HEK293 (cell line): Measurements from ENCODE around the gene PDCD7.
"Not testable (repeated sequence)": the region's sequence is repeated elsewhere in the genome, so short reads cannot be mapped to it uniquely, and the experiment has no call there.

ENCODE experiments used
- CTCF ChIA-PET: fragments of 350-600 bp; formaldehyde crosslinking; extraction: SDS; loops from one replicate; lab custom pipeline; 2021; ENCODE audit warnings: antibody characterized with exemption; lab: Yijun Ruan, JAX
- POLR2A ChIA-PET: fragments of 300-600 bp; formaldehyde crosslinking; extraction: SDS; loops from one replicate; lab custom pipeline; 2020; ENCODE audit warnings: antibody characterized with exemption, inconsistent platforms; lab: Yijun Ruan, JAX
- H3K27ac ChIP-seq: fragments of 200-500 bp; sonication (Bioruptor generic); 2 replicates; pipeline ENCODE4 v1.5.1; 2014; ENCODE audit warnings: low read depth, low read length, control low read depth, inconsistent platforms; ENCODE audit errors: extremely low read depth
- H3K36me3 ChIP-seq, 2 experiments: fragments of 200-500 bp in 1 of 2; sonication (Bioruptor generic) in 1 of 2; 1 replicate in 1 of 2; 2 replicates in 1 of 2; pipeline ENCODE4 v1.5.1; 2014 to 2017; ENCODE audit warnings: inconsistent platforms in 2 of 2, low read length in 2 of 2; ENCODE audit not compliant: control insufficient read depth in 2 of 2, insufficient read depth in 1 of 2
- H3K4me1 ChIP-seq: fragments of 200-500 bp; sonication (Bioruptor generic); 2 replicates; pipeline ENCODE4 v1.5.1; 2014; ENCODE audit warnings: mild to moderate bottlenecking, low read length, inconsistent platforms; ENCODE audit not compliant: control insufficient read depth, insufficient read depth
- H3K4me3 ChIP-seq: 2 replicates; pipeline ENCODE4 v1.5.1; 2011; ENCODE audit warnings: low read depth, mild to moderate bottlenecking, control low read depth, low read length, moderate library complexity
- H3K9me3 ChIP-seq: fragments of 200-500 bp; sonication (Bioruptor generic); 2 replicates; pipeline ENCODE4 v1.5.1; 2014; ENCODE audit warnings: low read depth, low read length, inconsistent platforms; ENCODE audit not compliant: control insufficient read depth, insufficient read depth
- HOXA7 ChIP-seq: sonication (generic); formaldehyde crosslinking; IDR thresholded peaks from 2 replicates; pipeline ENCODE4 v1.8.1; 2022; ENCODE audit warnings: missing genetic modification reagents, borderline replicate concordance
- MZF1 ChIP-seq: fragments of 450-650 bp; formaldehyde crosslinking; IDR thresholded peaks from 2 replicates; pipeline ENCODE4 v1.5.1; 2017; ENCODE audit warnings: missing biosample characterization, missing genetic modification characterization, borderline replicate concordance
- OSR2 ChIP-seq: fragments of 450-650 bp; formaldehyde crosslinking; IDR thresholded peaks from 2 replicates; pipeline ENCODE4 v1.5.1; 2016; ENCODE audit warnings: missing biosample characterization, missing genetic modification characterization
- PBX3 ChIP-seq: sonication (generic); formaldehyde crosslinking; IDR thresholded peaks from 2 replicates; pipeline ENCODE4 v1.8.1; 2022; ENCODE audit warnings: mild to moderate bottlenecking, moderate library complexity, missing genetic modification reagents
- SETDB1 ChIP-seq: IDR thresholded peaks from one replicate; pipeline ENCODE4 v1.6.1; 2017; ENCODE audit warnings: mild to moderate bottlenecking, low read length, moderate library complexity, mixed read lengths; ENCODE audit not compliant: insufficient read length
- TRIM28 ChIP-seq: IDR thresholded peaks from 2 replicates; pipeline ENCODE4 v1.6.1; 2011; ENCODE audit warnings: low read length, control low read depth, borderline replicate concordance
- ZBTB20 ChIP-seq: fragments of 450-650 bp; formaldehyde crosslinking; IDR thresholded peaks from 2 replicates; pipeline ENCODE4 v1.5.1; 2016; ENCODE audit warnings: missing biosample characterization, missing genetic modification characterization
- ZNF121 ChIP-seq: fragments of 450-650 bp; formaldehyde crosslinking; IDR thresholded peaks from 2 replicates; pipeline ENCODE4 v1.5.1; 2016; ENCODE audit warnings: missing biosample characterization, missing genetic modification characterization
- ZNF133 ChIP-seq: fragments of 450-650 bp; formaldehyde crosslinking; IDR thresholded peaks from 2 replicates; pipeline ENCODE4 v1.5.1; 2016; ENCODE audit warnings: missing biosample characterization, missing genetic modification characterization
- ZNF174 ChIP-seq: fragments of 450-650 bp; formaldehyde crosslinking; IDR thresholded peaks from 2 replicates; pipeline ENCODE4 v1.5.0; 2017; ENCODE audit warnings: missing biosample characterization, mild to moderate bottlenecking, missing genetic modification characterization
- ZNF18 ChIP-seq: fragments of 450-650 bp; formaldehyde crosslinking; IDR thresholded peaks from 2 replicates; pipeline ENCODE4 v1.5.1; 2016; ENCODE audit warnings: missing biosample characterization, missing genetic modification characterization
- ZNF184 ChIP-seq: fragments of 450-650 bp; IDR thresholded peaks from 2 replicates; pipeline ENCODE4 v1.5.1; 2018; ENCODE audit warnings: missing biosample characterization, mild to moderate bottlenecking, missing genetic modification characterization
- ZNF19 ChIP-seq: fragments of 450-650 bp; formaldehyde crosslinking; IDR thresholded peaks from 2 replicates; pipeline ENCODE4; 2016; ENCODE audit warnings: missing biosample characterization, missing genetic modification characterization, low read depth
- ZNF280C ChIP-seq: fragments of 450-650 bp; formaldehyde crosslinking; IDR thresholded peaks from 2 replicates; pipeline ENCODE4 v1.5.1; 2016; ENCODE audit warnings: missing biosample characterization, missing genetic modification characterization
- ZNF335 ChIP-seq: fragments of 450-650 bp; formaldehyde crosslinking; conservative IDR thresholded peaks from 2 replicates; pipeline ENCODE4 v1.5.1; 2016; ENCODE audit warnings: missing biosample characterization, missing genetic modification characterization
- ZNF366 ChIP-seq: fragments of 450-650 bp; formaldehyde crosslinking; conservative IDR thresholded peaks from 2 replicates; pipeline ENCODE4 v1.5.1; 2016; ENCODE audit warnings: missing biosample characterization, missing genetic modification characterization
- ZNF561 ChIP-seq: fragments of 450-650 bp; IDR thresholded peaks from 2 replicates; pipeline ENCODE4 v1.5.1; 2018; ENCODE audit warnings: missing biosample characterization, missing genetic modification characterization, borderline replicate concordance
- ZNF585B ChIP-seq: fragments of 450-650 bp; formaldehyde crosslinking; IDR thresholded peaks from 2 replicates; pipeline ENCODE4 v1.5.1; 2016; ENCODE audit warnings: missing biosample characterization, missing genetic modification characterization
- ZNF596 ChIP-seq: fragments of 450-650 bp; IDR thresholded peaks from 2 replicates; pipeline ENCODE4 v1.5.0; 2018; ENCODE audit warnings: missing biosample characterization, mild to moderate bottlenecking, missing genetic modification characterization, moderate library complexity
- ZNF610 ChIP-seq: fragments of 450-650 bp; formaldehyde crosslinking; IDR thresholded peaks from 2 replicates; pipeline ENCODE4 v1.5.1; 2016; ENCODE audit warnings: missing biosample characterization, missing genetic modification characterization, borderline replicate concordance
- ZNF623 ChIP-seq: fragments of 450-650 bp; formaldehyde crosslinking; IDR thresholded peaks from 2 replicates; pipeline ENCODE4 v1.5.1; 2016; ENCODE audit warnings: missing biosample characterization, missing genetic modification characterization
- ZNF624 ChIP-seq: fragments of 450-650 bp; formaldehyde crosslinking; IDR thresholded peaks from 2 replicates; pipeline ENCODE4 v1.5.1; 2017; ENCODE audit warnings: missing biosample characterization, missing genetic modification characterization
- ZNF843 ChIP-seq: fragments of 450-650 bp; formaldehyde crosslinking; IDR thresholded peaks from 2 replicates; pipeline ENCODE4 v1.5.1; 2016; ENCODE audit warnings: missing biosample characterization, missing genetic modification characterization
- ZXDB ChIP-seq: fragments of 450-650 bp; formaldehyde crosslinking; IDR thresholded peaks from 2 replicates; pipeline ENCODE4 v1.5.1; 2016; ENCODE audit warnings: missing biosample characterization, missing genetic modification characterization
- TF ChIP-seq, protein P1 (sequence below): fragments of 450-650 bp; formaldehyde crosslinking; optimal IDR thresholded peaks from 2 replicates; pipeline ENCODE3; 2016; ENCODE audit warnings: missing biosample characterization, mild to moderate bottlenecking, missing genetic modification characterization

Gene PDCD7

GRCh38 chr15:65137089-65137488, 3.5 kb upstream of the PDCD7 start:
- POLR2A ChIA-PET, H3K4me1 ChIP-seq, H3K36me3 ChIP-seq, H3K4me3 ChIP-seq, H3K9me3 ChIP-seq, H3K27ac ChIP-seq, CTCF ChIA-PET: not testable (repeated sequence)
- peak; percentile 97 for TF ChIP-seq ZNF585B (tag by site-specific recombination)
- peak; percentile 53 for TF ChIP-seq SETDB1

GRCh38 chr15:65134538-65134937, 930 bp upstream of the PDCD7 start:
- no peaks in the 10 kb centered on the region for H3K9me3 ChIP-seq
- no peak for TF ChIP-seq ZNF623 (tag by site-specific recombination)
- TF ChIP-seq ZNF561 (tag by site-specific recombination): no peak
- TF ChIP-seq OSR2 (tag by site-specific recombination): no peak
- no peak for TF ChIP-seq ZNF843
- no peak for TF ChIP-seq ZNF18 (tag by site-specific recombination)
- no peak for TF ChIP-seq ZNF610
- no peak for TF ChIP-seq MZF1 (tag by site-specific recombination)
- no peak for TF ChIP-seq SETDB1
- TF ChIP-seq ZNF174 (tag by site-specific recombination): no peak
- TF ChIP-seq ZNF596: no peak
- no peak for TF ChIP-seq ZNF624 (tag by site-specific recombination)
- no peak for TF ChIP-seq ZNF121
- no peak for TF ChIP-seq ZNF184 (tag by site-specific recombination)
- no peak for TF ChIP-seq ZNF335 (tag by site-specific recombination)
- peaks cover 0 to 10% of the 10 kb centered on the region in 2 experiments; a peak in 2 of 3 replicates for H3K36me3 ChIP-seq
- ChIA-PET POLR2A (interaction anchor here (1.1 to 1.7 kb wide), 3 partner anchors 19 to 99 kb away, joined by 3 to 17 read pairs (median 3); partner anchors contain the start of gene CLPX), CTCF (no interaction called here)
- H3K4me3 ChIP-seq: no peak overlapping the region
- H3K27ac ChIP-seq: no peak overlapping the region
- H3K4me1 ChIP-seq: no peaks in the 10 kb centered on the region

DNA sequence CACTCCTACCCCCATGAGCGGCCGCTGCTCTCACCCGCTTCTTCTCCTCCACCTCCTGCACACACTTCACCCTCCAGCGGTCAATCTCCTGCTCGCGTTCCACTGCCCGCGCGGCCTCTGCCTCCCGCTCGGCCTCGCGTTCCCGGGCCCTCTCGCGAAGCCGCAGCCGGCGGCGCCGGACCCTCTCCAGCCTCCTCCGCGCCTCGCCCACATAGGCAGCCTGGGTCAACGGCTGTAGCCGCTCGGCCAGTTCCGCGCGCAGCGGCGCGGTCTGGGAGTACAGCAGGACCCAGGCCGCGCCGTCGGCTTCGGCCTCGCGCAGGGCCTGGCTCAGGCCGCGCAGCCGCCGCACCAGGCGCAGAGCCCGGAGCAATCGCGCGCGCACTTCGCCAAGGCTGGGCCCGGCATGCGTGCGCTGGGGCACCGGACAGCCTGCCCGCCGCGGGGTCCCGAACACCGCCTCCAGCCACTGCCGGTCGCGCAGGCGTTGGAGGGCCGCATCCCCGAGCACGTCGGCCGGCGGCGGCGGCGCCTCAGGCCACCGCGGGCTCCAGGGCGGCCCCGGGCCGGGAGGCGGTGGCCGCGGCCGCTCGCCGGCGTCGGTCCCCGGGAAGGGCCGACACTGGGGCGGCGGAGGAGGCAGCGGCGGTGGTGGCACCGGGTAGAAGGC, 595 bp downstream of the PDCD7 start:
- peak overlapping the region; percentile 73 for H3K4me3 ChIP-seq
- CTCF ChIA-PET: interaction anchor here (0.7 kb wide), 1 partner anchor 99 kb away, joined by 3 read pairs; no protein-coding TSS in a partner anchor
- TF ChIP-seq ZNF366 (no peak), ZNF280C (tag by site-specific recombination) (no peak), ZNF19 (tag by site-specific recombination) (no peak), HOXA7 (CRISPR knock-in tag) (no peak), ZNF133 (tag by site-specific recombination) (no peak), ZNF843 (no peak), ZBTB20 (peak; percentile 49; the same call in 1 of the 2 replicates), ZXDB (tag by site-specific recombination) (no peak), PBX3 (no peak), TRIM28 (no peak)
- TF ChIP-seq, protein P1, sequence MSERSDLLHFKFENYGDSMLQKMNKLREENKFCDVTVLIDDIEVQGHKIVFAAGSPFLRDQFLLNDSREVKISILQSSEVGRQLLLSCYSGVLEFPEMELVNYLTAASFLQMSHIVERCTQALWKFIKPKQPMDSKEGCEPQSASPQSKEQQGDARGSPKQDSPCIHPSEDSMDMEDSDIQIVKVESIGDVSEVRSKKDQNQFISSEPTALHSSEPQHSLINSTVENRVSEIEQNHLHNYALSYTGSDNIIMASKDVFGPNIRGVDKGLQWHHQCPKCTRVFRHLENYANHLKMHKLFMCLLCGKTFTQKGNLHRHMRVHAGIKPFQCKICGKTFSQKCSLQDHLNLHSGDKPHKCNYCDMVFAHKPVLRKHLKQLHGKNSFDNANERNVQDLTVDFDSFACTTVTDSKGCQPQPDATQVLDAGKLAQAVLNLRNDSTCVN (tag by site-specific recombination): peak; percentile 91

More for the DNA sequence above, 595 bp downstream of the PDCD7 start:
- Histone ChIP-seq H3K27ac (peak overlapping the region; percentile 69; the same call in 1 of the 2 replicates), H3K36me3 (peaks cover 8 to 25% of the 10 kb centered on the region in 2 experiments), H3K4me1 (no peaks in the 10 kb centered on the region), H3K9me3 (no peaks in the 10 kb centered on the region)
- POLR2A ChIA-PET: interaction anchor here (0.9 to 1.7 kb wide), 4 partner anchors 16 to 98 kb away, joined by 3 to 17 read pairs (median 4); partner anchors contain the start of genes CLPX and UBAP1L
